Keratinocyte (primary cell): ENCODE measurements around the gene ABL1. TPM values are rescaled to one million over a fixed set of nuclear protein-coding genes. Genes with fewer than 3 reads are reported as not detected.

Experiments
- DNase-seq: peaks from one replicate; pipeline ENCODE4 v3.0.0-alpha.2; 2011; ENCODE audit warnings: low read depth, missing footprints, low spot score
- FAIRE-seq: peaks from 2 replicates; lab custom pipeline; 2011; peaks lifted over from hg19 to GRCh38; lab: Jason Lieb, UNC
- H2AFZ ChIP-seq: 2 replicates; pipeline ENCODE4 v1.6.0; 2012; ENCODE audit warnings: low read length, control low read depth, inconsistent platforms; ENCODE audit not compliant: control insufficient read depth
- H3K27ac ChIP-seq: 2 replicates; pipeline ENCODE4 v1.5.1; 2011; ENCODE audit warnings: low read length; ENCODE audit not compliant: control insufficient read depth, insufficient read depth
- H3K27me3 ChIP-seq: 3 replicates; pipeline ENCODE4 v1.6.0; 2011; ENCODE audit warnings: low read length; ENCODE audit not compliant: control insufficient read depth, insufficient read depth; ENCODE audit errors: extremely low read depth
- H3K36me3 ChIP-seq, 2 experiments: 2 replicates in 1 of 2; 3 replicates in 1 of 2; pipeline ENCODE4 v1.5.1; 2011; ENCODE audit warnings: low read length in 2 of 2, mild to moderate bottlenecking in 1 of 2; ENCODE audit not compliant: control insufficient read depth in 2 of 2, insufficient read depth in 2 of 2; ENCODE audit errors: extremely low read depth in 1 of 2
- H3K4me1 ChIP-seq: 3 replicates; pipeline ENCODE4 v1.5.1; 2011; ENCODE audit warnings: low read length; ENCODE audit not compliant: control insufficient read depth, insufficient read depth; ENCODE audit errors: extremely low read depth
- H3K4me2 ChIP-seq: 3 replicates; pipeline ENCODE4 v1.6.0; 2011; ENCODE audit warnings: low read depth, low read length; ENCODE audit not compliant: control insufficient read depth, insufficient read depth; ENCODE audit errors: extremely low read depth
- H3K4me3 ChIP-seq, 3 experiments: fragments of 200-600 bp in 1 of 3; sonication (generic) in 1 of 3; 2 replicates in 2 of 3; 3 replicates in 1 of 3; pipeline ENCODE4 v1.5.1; 2011 to 2016; ENCODE audit warnings: low read length in 3 of 3, mild to moderate bottlenecking in 3 of 3, control low read depth in 2 of 3, inconsistent platforms in 1 of 3, low read depth in 1 of 3, mixed read lengths in 1 of 3, mixed run types in 1 of 3, moderate library complexity in 1 of 3; ENCODE audit not compliant: control insufficient read depth in 2 of 3, insufficient read depth in 2 of 3; ENCODE audit errors: extremely low read depth in 1 of 3
- H3K79me2 ChIP-seq: 2 replicates; pipeline ENCODE4 v1.6.0; 2012; ENCODE audit warnings: low read length; ENCODE audit not compliant: control insufficient read depth, insufficient read depth
- H3K9ac ChIP-seq: 3 replicates; pipeline ENCODE4 v1.6.0; 2011; ENCODE audit warnings: low read length; ENCODE audit not compliant: control insufficient read depth, insufficient read depth; ENCODE audit errors: extremely low read depth
- H3K9me1 ChIP-seq: 3 replicates; pipeline ENCODE4 v1.6.0; 2011; ENCODE audit warnings: low read length; ENCODE audit not compliant: control insufficient read depth, insufficient read depth; ENCODE audit errors: extremely low read depth
- H3K9me3 ChIP-seq: 2 replicates; pipeline ENCODE4 v1.5.1; 2012; ENCODE audit warnings: low read depth, low read length; ENCODE audit not compliant: control insufficient read depth
- H4K20me1 ChIP-seq: 3 replicates; pipeline ENCODE4 v1.6.0; 2011; ENCODE audit warnings: low read length; ENCODE audit not compliant: control insufficient read depth, insufficient read depth; ENCODE audit errors: extremely low read depth
- CTCF ChIP-seq, 3 experiments: IDR thresholded peaks in 1 of 3; conservative IDR thresholded peaks in 1 of 3; optimal IDR thresholded peaks in 1 of 3; 2 replicates in 2 of 3; 3 replicates in 1 of 3; pipeline versions ENCODE3 to v1.5.1; 2011; ENCODE audit warnings: low read length in 3 of 3, mild to moderate bottlenecking in 3 of 3, moderate library complexity in 2 of 3, control low read depth in 1 of 3, inconsistent platforms in 1 of 3; ENCODE audit not compliant: insufficient read depth in 2 of 3; ENCODE audit errors: extremely low read depth in 1 of 3
- EZH2 ChIP-seq: IDR thresholded peaks from one replicate; pipeline ENCODE4 v1.6.1; 2012; ENCODE audit warnings: inconsistent platforms, mild to moderate bottlenecking, low read length, moderate library complexity
- dilution Hi-C: fragments of 300-500 bp; cut with MboI; formaldehyde crosslinking; loops from one replicate; pipeline ENCODE4 v1.7.0; 2020; ENCODE audit warnings: low sequenced_read_pairs; ENCODE audit not compliant: extremely low pct_ligation_motif_present
- polyA plus RNA-seq, 5 experiments: library from polyadenylated mRNA; depleted of rRNA in 3 of 5; stranded (reverse) in 3 of 5; stranded (forward) in 1 of 5; unstranded in 1 of 5; fragments of >200 nt; gene quantifications; 1 replicate in 1 of 5; 2 replicates in 3 of 5; 3 replicates in 1 of 5; pipeline versions ENCODE4 v1.2.1 to v1.2.3, GENCODE V29; 2011 to 2012; ENCODE audit warnings: missing spikeins in 2 of 5, low read depth in 1 of 5, low replicate concordance in 1 of 5

ABL1 gene
- polyA plus RNA-seq, 1 donor (not counting 4 experiments of a cell fraction or from before 2014, with no cell fraction given): 17.0 TPM

GRCh38 chr9:130931508-130932254 is 96.6 kb downstream of the ABL1 start:
- Histone ChIP-seq H3K27ac (no peak overlapping the region), H3K79me2 (no peaks in the 10 kb centered on the region), H3K9me1 (no peaks in the 10 kb centered on the region), H3K4me3 (no peak overlapping the region), H3K27me3 (peaks cover 32% of the 10 kb centered on the region), H3K9ac (peak overlapping the region; percentile 37), H3K4me1 (peaks cover 50% of the 10 kb centered on the region), H2AFZ (no peak overlapping the region), H3K4me2 (peak overlapping the region; percentile 27), H3K9me3 (no peaks in the 10 kb centered on the region), H3K36me3 (no peaks in the 10 kb centered on the region), H4K20me1 (no peaks in the 10 kb centered on the region)
- FAIRE-seq (no peak), DNase-seq (no peak)
- no peak for TF ChIP-seq CTCF (optimal IDR thresholded peaks at IDR 0.05 in 1 of 3, IDR thresholded peaks at IDR 0.05 in 1 of 3, conservative IDR thresholded peaks at IDR 0.05 in 1 of 3; ENCODE audit: extremely low read depth in 1 of 3, insufficient read depth in 2 of 3, low read length in 3 of 3)
- dilution Hi-C loops: no loop called here

GRCh38 chr9:130932255-130933079 is 97.4 kb downstream of the ABL1 start:
- Histone ChIP-seq H3K9me1 (no peaks in the 10 kb centered on the region), H3K4me3 (peak overlapping the region in 2 of 3 experiments; percentile 27 to 40), H3K4me2 (peak overlapping the region; percentile 71), H3K79me2 (no peaks in the 10 kb centered on the region), H4K20me1 (no peaks in the 10 kb centered on the region), H3K27ac (no peak overlapping the region), H3K36me3 (no peaks in the 10 kb centered on the region), H3K9me3 (no peaks in the 10 kb centered on the region), H3K4me1 (peaks cover 55% of the 10 kb centered on the region), H3K27me3 (peaks cover 33% of the 10 kb centered on the region), H2AFZ (no peak overlapping the region), H3K9ac (peak overlapping the region; percentile 9)
- FAIRE-seq: no peak
- TF ChIP-seq CTCF (optimal IDR thresholded peaks at IDR 0.05 in 1 of 3, IDR thresholded peaks at IDR 0.05 in 1 of 3, conservative IDR thresholded peaks at IDR 0.05 in 1 of 3; ENCODE audit: extremely low read depth in 1 of 3, insufficient read depth in 2 of 3, low read length in 3 of 3) (peak in 1 of 3 experiments; percentile 17), EZH2 (no peak)
- dilution Hi-C loops: no loop called here
- DNase-seq: no peak
